Endometrial microvascular endothelial cells (primary cell): ENCODE data around the gene HSPB1. TPM values are rescaled to one million over a fixed set of nuclear protein-coding genes. Genes with fewer than 3 reads are reported as not detected.

Experiments used
- in situ Hi-C: cut with HindIII; loops from 2 replicates; pipeline ENCODE4 v1.10.0; 2017; ENCODE audit warnings: low sequenced_read_pairs, low pct_unique_long_range_greater_than_20kb; ENCODE audit errors: inconsistent ontology term
- total RNA-seq: library from RNA; depleted of rRNA; stranded (reverse); fragments of >200 nt; gene quantifications from one replicate; pipeline ENCODE4 v1.2.3, GENCODE V29; 2015; ENCODE audit errors: inconsistent ontology term

HSPB1 gene
- total RNA-seq, 1 donor from 2014 or later: 336 TPM

DNA sequence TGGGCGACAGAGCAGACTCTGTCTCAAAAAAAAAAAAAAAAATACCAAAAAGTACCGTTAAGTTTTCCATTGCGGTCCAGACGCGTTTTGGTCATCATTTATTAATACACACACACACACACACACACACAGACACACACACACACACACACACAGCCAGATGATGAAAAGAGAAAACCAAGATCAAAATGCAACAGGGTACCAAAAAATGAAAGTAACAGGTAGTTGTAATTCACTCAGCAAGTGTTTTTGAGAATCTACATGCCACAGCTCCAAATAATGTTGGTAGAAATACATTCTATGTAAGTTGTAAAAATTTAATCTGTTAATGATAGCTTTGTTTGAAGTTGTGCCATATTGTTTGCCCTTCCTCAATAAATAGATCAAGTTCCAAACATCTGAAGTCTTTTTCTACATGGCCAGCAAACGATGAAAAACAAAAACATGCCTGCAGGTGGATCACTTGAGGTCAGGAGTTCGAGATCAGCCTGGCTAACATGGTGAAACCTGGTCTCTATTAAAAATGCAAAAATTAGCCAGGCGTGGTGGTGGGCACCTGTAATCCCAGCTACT, 46.9 kb downstream of the HSPB1 start:
- in situ Hi-C loops: no loop called here

DNA sequence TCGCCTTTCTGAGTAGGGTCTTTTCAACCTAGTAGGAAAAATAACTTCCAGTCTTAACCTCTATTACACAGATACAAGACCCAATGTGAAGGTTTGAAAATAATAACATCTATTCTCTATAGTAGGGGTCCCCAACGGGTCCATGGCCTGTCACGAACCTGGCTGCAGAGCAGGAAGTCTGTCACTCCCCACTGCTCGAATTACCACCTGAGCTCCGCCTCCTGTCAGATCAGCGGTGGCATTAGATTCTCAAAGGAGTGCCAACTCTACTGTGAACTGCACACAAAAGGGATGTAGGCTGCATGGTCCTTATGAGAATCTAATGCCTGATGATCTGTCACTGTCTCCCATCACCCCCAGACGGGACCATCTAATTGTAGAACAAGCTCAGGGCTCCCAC, 48.9 kb downstream of the HSPB1 start:
- in situ Hi-C loops: no loop called here

DNA sequence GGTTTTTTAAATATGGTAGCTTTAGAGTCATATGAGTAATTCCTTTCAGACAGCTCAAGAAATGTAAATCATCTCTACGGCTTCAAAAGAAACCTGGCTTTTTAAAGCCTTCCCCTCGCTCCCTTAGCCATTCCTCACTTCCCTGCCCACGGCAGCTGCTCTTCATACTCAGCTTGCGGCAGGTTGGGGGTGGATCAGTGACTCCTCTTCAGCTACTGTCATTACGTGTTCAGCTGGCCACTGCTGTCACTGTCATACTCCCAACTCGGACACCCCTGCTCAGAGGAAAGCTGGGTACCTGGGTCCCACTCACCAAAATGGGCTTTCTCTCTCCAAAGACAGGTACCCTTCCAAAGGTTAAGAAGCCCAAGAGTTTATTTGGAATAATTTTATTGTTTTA, 49.7 kb downstream of the HSPB1 start:
- in situ Hi-C loops: no loop called here

DNA sequence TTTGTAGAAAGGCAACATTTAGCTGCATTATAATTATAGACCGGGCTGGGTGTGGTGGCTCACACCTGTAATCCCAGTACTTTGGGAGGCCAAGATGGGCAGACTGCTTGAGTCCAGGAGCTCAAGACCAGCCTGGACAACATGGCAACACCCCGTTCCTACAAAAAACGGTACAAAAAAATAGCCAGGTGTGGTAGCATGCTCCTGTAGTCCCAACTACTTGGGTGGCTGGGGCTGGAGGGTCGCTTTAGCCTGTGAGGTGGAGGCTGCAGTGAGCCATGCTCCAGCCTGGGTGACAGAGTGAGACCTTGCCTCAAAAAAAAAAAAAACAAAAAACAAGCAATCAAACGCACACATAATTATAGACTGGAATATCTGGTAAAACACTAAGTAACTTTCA, 51.3 kb downstream of the HSPB1 start:
- in situ Hi-C loops: no loop called here

Other genes with a start within 250 kb of the HSPB1 start
- not detected for gene SRRM3, start 100.8 kb upstream of the HSPB1 start, total RNA-seq
- 91.2 TPM for gene YWHAG, start 56.3 kb downstream of the HSPB1 start, total RNA-seq
- gene SSC4D, start 107.0 kb downstream of the HSPB1 start, total RNA-seq: not detected
- 1.0 TPM for gene ZP3, start 122.3 kb downstream of the HSPB1 start, total RNA-seq
- gene DTX2, start 159.0 kb downstream of the HSPB1 start, total RNA-seq: 8.9 TPM
- gene UPK3B, start 207.9 kb downstream of the HSPB1 start, total RNA-seq: not detected
- not detected for gene SPDYE16, start 240.6 kb downstream of the HSPB1 start, total RNA-seq